ENCODE results near the gene PCDH12. TPM values are rescaled to one million over a fixed set of nuclear protein-coding genes. Genes with fewer than 3 reads are reported as not detected.

Gene PCDH12
- total RNA-seq, 1 donor from 2014 or later: 0.81 TPM

DNA sequence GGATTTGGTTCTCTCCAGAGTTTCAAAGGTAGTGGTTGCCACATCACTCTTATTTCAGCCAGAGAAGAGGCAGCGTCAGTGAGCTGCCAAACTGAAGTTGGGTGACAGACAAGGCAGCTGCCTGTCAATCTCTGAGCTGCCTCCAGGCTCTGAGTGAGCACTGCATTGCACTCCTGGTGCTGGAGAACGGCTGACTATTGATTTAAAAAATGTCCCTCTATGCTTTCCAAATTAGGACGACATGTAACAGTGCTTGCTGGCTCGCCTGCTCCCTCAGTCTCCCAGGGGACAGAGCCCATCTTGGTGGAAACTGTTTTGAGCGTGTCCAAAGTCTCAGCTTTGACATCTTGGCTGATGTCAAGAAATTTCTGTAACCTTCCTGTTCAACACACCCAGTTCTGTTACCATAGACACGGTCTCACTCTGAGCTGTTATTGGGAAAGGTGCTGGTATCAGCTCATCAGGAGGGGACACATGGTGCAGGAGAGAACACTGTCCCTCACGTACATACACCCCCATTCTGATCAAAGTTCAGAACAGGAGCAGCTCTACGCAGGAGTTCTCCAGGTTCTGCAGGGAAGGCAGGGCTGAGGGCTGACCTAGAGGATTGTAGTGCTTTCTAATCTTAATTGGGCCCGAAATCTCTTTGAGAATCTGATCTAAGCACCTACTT, 15.7 kb downstream of the PCDH12 start:
- intact Hi-C loops (cut with micrococcal nuclease): no loop called here

DNA sequence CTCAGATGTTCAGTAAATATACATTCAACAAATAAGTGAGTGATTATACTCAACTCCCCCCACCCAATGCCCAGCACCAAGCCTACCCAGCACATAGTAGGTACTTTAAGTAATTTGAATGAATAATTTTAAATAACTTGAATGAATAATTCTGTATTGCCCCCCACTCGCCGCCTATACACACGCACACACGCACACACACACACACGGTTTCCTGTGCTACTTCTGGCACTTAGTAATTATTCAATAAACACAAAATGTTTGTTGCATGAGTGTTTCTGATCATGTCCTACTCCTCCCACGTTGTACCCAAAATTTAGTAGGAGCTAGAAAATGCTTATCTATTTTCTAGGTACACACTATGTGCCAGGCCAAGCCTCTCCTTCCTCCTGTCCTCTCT, 16.2 kb downstream of the PCDH12 start:
- intact Hi-C loops (cut with micrococcal nuclease): no loop called here

DNA sequence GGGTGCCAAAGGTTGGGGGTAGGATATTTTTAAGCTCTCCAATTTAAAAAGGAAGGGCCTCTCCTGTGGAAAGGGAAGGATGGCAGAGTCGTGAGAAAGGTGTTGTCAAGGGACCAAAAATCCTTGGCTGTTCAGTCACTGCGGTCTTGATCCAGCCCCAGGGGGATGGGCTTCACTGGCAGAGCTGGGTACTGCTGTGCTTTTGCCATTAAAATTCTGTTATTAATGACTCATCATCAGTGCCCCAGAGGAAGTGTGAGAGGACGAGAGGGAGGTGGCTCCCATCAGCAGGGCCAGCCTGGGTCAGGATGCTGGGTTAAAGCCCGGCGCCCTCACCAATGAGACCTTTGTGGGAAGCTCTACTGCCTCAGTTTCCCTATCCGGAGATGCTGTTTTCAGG, 16.7 kb downstream of the PCDH12 start:
- intact Hi-C loops (cut with micrococcal nuclease): no loop called here

DNA sequence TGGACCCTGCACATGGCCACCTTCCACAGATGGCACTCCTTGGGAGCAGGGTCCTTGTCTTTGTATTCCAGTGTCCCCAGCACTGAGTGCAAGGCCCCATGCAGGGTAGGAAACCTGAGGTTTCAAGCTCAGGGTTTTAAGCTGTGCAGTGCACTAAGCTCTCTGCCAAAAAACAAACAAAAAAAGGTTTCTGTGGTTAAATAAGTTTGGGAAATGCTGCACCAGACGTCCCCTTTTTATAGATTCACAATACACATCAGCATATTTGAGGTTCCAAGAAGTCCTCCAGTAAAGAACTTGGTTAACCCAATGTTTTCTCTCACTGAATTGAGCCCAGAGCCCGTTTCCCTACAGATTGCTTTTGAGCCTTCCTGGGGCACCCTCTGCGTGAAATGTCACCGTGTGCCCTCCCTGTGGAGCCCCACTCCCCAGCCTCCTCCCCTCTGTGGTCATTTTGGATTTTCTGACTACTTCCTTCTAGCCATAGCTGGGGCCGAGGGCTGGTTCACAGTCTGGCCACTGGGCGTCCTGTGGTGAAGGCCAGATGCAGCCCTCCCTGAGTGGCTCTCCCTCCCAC, 17.2 kb downstream of the PCDH12 start:
- intact Hi-C loops (cut with micrococcal nuclease): no loop called here

DNA sequence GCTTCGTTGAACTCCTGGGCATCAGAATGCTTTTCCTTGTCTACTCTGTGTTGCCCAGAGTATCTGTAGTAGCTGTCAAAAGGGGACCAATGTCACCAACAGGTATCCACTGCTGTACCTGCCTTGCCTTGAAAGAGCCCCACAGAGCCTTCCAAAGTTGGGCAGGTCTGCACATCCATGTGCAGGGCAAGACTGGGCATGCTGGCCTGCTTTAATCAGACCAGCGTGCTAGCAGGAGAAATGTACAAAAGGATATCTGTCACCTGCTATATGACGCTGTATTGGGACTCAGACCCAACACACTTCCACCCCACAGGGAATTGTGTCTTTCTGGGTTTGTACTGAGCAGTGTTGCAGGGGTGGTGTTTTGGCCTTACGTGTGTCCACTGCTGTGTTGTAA, 22.5 kb downstream of the PCDH12 start:
- intact Hi-C loops (cut with micrococcal nuclease): no loop called here

DNA sequence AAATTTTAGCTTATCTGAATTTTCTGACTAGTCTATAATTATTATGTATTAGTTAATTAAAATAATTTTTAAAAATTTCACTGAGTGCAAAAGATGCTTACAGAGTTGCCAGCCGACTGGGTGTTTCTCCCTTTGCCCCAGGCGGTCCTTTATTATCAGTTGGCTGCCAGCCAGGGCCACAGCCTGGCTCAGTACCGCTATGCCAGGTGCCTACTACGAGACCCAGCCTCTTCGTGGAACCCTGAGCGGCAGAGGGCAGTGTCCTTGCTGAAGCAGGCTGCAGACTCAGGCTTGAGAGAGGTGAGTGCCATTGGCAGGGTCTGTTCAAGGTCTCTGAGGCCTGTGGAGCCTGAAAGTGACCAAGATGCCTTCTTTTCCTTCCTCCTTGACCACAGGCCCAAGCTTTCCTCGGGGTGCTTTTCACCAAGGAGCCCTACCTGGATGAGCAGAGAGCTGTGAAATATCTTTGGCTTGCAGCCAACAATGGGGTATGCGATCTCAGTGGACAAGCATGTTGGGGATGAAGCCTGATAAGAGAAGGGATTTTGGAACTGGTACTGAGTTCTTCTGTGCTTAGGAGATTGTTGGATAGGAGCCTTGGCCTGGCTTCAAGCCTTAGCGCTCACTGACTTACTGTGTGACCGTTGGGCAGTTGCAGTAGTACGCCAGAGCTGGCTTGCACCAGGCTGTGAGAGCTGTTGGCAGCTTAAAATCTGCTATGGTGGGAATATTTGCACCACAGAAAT, 23.7 kb downstream of the PCDH12 start:
- intact Hi-C loops (cut with micrococcal nuclease): no loop called here

DNA sequence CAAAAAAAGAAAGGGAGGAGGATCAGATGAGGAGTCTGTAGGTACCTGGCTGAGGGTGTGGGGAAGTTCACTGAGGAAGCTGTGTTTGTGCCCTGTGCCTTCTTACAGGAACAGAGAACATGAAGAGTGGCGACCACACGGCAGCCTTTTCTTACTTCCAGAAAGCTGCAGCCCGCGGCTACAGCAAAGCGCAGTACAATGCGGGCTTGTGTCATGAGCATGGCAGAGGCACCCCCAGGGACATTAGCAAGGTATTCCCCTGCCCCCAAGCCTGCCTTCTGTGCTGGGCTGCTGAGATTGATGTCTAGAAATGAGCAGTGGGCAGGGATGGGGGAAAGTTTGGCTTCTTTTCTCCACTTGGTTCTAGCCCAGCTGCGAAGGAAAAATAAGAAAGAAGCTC, 24.9 kb downstream of the PCDH12 start:
- intact Hi-C loops (cut with micrococcal nuclease): no loop called here

DNA sequence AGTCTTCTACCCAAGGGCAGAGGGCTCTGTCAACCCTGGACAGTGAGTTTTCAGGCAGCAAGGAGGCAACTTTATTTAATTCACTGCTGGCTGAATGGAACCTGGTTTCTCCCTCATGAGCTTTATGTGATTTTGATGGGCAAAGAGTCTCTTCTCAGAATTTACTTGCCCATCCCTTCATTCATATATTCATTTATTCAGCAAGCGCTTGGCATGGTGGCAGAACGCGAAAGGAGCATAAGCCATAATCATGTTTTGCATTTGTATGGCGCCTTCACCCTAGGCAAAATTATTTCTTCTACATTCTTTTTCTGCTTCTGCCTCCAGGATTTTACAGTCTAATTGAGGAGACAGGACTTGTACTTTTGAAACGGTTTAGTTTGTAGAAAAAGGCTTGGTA, 26.3 kb downstream of the PCDH12 start:
- intact Hi-C loops (cut with micrococcal nuclease): no loop called here

DNA sequence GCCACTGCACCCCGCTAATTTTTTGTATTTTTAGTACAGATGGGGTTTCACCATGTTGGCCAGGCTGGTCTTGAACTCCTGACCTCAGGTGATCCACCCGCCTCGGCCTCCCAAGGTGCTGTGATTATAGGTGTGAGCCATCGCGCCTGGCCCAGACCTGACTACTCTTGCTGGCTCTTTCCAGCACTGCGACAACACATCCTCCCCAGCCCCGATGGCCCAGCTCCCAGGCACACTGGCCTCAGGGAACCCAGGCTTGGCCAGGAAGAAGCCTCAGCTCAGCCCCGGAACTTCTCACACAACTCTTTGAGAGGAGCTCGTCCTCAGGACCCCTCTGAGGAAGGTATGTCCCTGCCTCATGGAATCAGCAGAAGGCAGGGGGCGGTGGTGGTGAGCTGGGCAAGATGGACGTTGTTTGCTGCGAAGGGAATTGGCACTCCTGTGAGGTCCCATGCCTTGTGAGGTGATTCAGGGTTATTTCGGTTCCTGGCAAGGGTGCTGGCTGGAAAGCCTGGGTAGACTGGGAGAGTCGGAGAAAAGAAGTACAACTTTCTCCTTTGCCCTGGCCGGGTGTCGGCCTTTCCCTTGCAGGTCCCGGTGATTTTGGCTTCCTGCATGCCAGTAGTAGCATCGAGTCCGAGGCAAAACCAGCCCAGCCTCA, 28.5 kb downstream of the PCDH12 start:
- intact Hi-C loops (cut with micrococcal nuclease): loop anchor here (10.0 kb wide), 1 partner anchor 1215 kb away; no protein-coding TSS in a partner anchor

DNA sequence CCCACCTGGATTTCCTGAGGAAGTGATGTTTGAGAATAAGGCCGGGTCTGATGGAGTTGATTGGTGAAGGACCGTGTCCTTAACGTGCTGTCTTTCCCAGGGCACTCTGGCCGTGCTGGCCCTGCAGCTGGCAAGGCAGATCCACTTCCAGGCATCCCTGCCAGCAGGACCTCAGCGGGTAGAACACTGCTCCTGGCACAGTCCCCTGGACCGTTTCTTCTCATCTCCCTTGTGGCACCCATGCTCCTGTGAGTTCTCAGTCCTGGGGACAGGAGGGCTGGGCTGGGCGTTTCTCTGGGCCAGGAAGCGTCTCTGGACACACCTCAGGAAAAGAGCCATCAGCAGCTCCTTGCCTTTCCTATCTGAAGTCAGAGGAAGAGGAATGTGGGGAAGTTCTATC, 30.0 kb downstream of the PCDH12 start:
- intact Hi-C loops (cut with micrococcal nuclease): loop anchor here (10.0 kb wide), 1 partner anchor 1213 kb away; no protein-coding TSS in a partner anchor

DNA sequence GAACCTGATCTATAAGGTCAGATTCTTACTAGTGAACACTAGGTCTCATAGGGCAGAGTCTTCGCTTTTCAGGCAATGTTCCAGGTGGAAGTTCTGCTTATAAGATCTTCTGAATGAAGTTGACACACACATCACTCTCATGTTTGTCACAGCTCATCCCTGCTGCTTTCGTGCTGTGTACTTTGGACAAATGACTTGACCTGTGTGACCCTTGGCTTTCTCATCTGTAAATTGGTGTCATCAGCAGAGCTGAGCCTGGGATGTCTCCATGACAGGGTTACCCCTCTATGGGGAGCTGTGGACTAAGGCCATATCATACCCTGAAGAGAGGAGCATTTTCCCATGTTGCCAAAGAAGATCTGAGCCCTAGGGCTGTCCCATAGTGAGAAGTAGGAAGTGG, 31.6 kb downstream of the PCDH12 start:
- intact Hi-C loops (cut with micrococcal nuclease): loop anchor here (10.0 kb wide), 1 partner anchor 1212 kb away; no protein-coding TSS in a partner anchor

DNA sequence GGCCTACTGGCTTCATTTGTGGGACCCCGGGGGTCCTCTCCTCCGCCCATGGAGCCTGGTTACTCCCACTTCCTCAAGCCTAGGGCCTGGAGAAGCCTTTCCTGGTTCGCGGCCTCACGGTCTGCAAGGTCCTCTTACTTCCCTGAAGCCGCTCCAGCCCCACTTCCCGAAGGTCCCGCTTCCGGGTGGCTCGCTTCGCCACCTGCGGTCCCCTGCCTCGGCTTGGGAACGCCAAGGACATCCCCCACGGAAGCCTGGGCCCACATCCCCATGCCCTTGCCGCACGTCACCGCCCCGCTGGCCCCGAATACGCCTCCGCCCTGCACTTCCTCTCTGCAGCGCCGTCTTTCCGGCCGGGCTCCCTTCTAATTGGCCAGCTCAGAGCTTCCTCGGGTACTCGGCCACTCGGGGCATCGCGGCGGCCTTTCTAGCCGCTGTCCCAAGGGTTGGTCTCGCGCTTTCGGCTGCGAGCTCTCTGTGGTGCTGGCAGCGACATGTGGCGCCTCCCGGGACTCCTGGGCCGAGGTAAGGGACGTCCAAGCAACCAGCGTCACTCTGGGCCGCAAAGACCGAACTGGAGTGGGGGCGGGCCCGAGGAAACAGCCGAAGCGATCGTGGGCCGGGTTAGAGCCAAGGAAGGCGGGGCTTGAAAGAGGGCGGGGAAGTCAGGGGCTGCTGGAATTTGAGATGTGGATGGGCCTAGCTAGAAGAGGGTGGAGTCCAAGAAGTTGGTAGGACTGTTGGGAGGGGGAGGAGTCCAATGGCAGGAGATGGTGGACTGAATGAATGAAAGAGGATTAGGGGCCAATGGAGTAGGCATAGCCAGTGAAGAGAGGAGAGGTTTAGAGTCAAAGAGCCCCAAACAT, 34.3 kb downstream of the PCDH12 start, which contains the start of gene DELE1:
Gene DELE1 (plus strand): TSS at position 424 of the 866 bp plus-strand sequence. CDS start 71 bp downstream, at position 495.
- intact Hi-C loops (cut with micrococcal nuclease): loop anchor here (1.0 to 10.0 kb wide), 16 partner anchors 37 to 1209 kb away; partner anchors contain the start of genes ARHGAP26, FCHSD1, GNPDA1 and HDAC3

DNA sequence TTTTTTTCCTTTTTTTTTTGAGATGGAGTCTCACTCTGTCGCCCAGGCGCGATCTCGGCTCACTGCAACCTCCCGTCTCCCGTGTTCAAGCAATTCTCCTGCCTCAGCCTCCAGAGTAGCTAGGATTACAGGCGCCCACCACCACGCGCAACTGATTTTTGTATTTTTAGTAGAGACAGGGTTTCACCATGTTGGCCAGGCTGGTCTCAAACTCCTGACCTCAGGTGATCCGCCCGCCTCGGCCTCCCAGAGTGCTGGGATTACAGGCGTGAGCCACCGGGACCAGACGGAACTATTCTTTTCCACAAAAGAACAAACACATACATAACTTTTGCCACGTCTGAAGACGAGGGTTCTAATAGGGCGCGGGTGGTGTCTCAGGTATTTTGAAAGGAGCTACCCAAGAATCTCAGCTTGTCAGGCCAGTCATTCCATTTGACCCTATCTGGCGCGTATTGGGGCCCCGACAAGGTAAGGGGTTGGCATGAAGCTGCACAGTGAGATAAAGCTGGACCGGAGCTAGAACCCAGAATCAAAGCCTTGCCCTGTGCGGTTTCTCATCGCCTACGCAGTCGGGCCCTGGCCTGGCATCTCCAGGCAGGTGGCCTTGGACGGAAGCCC, 35.1 kb downstream of the PCDH12 start:
- intact Hi-C loops (cut with micrococcal nuclease): loop anchor here (1.0 to 10.0 kb wide), 9 partner anchors 46 to 1208 kb away; partner anchors contain the start of genes ARHGAP26, GNPDA1, NDFIP1 and RNF14

DNA sequence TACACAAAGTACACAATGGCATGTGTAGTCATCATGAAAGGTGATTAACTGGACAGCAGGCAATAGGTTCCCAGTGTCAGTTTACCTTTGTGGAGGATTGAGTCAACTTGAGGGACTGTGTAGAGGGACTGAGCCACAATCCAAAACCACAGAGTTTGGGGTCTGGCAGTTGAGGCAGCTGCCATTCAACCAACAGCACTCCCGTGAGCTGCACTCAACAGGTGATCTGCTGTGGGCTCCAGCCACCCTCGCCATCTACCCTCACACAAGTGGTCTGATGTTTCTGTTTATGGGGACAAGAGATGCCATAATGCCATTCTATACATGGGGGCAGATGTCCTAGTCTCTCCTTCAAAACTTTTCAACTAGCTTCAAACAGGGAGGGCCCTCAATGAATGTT, 37.2 kb downstream of the PCDH12 start:
- intact Hi-C loops (cut with micrococcal nuclease): loop anchor here (5.0 to 10.0 kb wide), 3 partner anchors 318 to 1206 kb away; partner anchors contain the start of gene ARHGAP26

DNA sequence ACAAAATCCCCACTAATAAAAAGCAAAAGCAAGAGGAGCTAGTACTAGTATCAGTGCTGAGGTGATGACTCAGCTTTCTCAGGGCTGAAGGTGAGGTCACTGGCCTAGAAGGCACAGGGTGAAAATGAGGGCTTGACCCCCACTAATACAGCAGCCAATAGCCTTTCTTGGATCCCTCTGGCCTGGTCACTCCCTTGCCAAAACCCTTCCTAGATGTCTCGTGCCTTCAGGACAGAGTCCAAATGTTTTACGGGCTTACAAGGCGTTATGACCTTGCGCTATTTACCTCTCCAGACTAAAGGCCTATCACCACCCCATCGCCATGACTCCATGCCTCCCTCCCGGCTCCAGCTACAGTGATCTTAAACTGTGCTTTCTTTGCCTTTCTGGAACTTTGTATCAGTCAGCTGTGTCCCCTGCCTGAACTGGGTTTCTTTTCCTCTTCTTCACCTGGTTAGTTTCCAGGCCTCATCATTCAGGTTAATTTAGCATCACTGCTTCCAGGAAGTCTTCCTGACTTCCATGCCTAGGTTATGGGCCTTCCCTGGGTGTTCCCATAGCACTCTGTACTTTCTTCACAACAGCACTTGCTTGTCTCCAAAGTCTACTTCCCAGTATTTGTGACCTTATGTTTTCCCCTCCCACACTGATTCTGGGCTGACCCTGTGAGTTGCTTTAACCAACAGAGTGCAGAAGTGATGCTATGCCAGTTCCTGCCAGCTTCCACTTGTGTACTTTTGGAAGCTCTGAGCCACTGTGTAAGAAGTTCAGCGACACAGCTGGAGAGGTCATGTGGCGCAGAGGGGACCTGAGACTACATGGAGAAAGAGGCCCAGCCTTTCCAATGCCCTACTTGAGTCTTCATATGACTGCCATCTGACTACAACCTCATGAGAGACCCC, 38.5 kb downstream of the PCDH12 start:
- intact Hi-C loops (cut with micrococcal nuclease): loop anchor here (5.0 to 10.0 kb wide), 3 partner anchors 317 to 1205 kb away; partner anchors contain the start of gene ARHGAP26

DNA sequence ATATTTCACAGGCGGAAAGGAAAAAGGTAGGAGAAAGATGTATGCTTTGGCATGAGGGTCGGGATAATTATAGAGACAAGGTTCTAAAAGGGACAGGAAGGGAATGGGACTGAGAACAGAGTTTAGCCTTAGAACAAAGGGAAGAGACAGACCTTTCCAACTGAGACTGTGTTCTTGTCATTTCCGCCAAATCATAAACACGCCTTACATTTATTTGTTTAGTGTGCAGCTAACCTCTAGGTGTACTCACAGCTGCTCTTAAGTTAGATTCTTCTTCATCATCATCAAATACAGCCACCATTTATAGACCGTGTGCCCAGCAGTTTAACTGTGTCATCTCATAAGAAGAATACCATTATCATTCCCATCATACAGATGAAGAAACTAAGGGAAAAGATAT, 40.2 kb downstream of the PCDH12 start:
- intact Hi-C loops (cut with micrococcal nuclease): no loop called here

DNA sequence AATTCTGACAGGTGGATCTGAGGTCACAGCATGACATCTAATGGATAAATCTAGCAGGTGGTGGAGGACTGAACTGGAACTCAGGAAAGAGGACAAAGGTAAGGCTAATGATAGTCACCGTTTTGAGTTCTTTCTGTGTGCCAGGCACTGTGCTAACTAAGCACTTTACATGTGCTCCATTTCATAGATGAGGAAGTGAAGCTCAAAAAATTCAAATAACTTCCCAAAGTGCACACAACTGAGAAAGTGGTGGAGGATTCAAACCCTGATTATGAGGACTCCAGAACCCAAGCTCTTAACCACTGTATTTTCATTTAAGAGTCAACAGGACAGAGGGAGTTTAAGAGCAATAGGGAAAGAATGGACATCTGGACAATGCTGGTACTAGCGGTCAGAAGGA, 41.5 kb downstream of the PCDH12 start:
- intact Hi-C loops (cut with micrococcal nuclease): no loop called here

DNA sequence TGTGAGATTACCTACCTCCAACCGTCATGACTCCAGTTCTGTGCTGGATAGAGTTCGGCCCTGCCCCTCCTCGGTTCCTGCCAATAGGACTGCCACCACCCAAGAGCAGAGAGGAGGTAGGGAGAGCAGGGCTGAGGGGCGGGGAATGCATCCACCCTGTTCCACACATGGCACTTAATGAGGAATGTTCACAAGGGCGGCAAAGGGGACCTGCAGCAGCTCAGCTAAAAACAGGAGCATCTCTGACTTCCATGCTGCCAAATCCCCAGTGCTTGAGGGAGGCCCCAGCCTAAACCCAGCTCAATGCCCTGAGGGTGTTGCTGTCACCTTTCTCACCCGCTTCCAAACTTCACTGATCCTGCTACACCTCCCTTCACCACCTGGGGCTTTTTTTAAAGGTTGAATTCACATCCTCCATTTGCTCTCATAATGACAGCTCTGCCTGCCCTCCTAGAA, 42.1 kb downstream of the PCDH12 start:
- intact Hi-C loops (cut with micrococcal nuclease): no loop called here

DNA sequence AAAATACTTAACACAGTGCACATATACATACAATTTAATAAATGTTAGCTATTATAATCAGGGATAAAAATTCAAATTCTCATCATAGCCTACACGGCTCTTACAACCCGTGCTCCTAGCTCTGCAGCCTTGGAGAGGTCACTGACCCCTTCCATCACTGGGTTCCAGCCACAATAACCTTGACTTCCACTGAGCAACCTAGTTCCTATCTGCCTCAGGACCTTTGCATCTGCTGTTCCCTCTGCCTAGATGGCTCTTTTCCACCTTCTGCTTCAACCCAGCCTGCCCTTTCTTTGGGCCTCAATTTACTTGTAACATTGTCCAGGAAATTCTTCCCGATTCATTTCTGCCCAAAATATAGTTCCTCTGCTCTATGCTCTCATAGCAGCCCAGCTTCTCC, 43.2 kb downstream of the PCDH12 start:
- intact Hi-C loops (cut with micrococcal nuclease): no loop called here
